SH-SY5Y (cell line): ENCODE measurements around the gene MCTP2.

Experiments used
- GATA2 ChIP-seq: IDR thresholded peaks from 2 replicates; pipeline ENCODE4 v1.6.1; 2011; ENCODE audit warnings: mild to moderate bottlenecking, low read depth, low read length
- GATA3 ChIP-seq: IDR thresholded peaks from 2 replicates; pipeline ENCODE4 v1.6.1; 2011; ENCODE audit warnings: low read depth, mild to moderate bottlenecking, low read length, moderate library complexity

Gene MCTP2

DNA sequence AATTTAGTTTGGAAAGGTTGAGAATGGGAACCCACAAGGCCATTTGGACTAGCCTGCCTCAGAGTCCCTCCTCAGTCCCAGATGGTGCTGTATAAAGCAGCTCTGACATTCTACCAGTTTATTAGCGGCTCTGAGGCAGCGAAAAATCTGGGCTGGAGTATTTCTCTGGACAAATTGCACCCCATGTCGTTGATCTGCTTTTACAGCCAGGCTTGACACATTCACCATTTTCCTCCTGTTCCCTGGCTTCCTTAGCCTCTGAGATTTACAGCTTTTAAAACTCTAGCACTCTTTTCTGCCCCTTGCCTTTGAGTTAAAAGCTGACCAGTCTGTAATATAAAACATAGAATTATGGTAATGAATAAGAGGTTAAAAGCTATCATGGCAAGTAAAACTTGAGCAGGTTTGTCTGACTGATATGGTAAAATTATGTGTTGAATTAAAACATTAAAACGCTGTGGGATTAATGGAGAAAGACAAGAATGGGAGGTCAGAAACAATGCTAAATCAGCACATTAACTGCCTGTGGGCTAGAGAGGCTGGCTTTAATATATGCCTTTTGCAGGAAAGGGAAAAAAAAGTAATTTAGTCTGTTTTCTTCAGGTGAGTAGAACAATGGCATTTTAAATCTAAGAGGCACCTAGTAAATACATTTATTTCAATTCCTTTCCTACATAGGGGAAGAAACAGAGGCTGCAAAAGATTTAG, 131.2 kb downstream of the MCTP2 start:
- no peak for TF ChIP-seq GATA3
- no peak for TF ChIP-seq GATA2

DNA sequence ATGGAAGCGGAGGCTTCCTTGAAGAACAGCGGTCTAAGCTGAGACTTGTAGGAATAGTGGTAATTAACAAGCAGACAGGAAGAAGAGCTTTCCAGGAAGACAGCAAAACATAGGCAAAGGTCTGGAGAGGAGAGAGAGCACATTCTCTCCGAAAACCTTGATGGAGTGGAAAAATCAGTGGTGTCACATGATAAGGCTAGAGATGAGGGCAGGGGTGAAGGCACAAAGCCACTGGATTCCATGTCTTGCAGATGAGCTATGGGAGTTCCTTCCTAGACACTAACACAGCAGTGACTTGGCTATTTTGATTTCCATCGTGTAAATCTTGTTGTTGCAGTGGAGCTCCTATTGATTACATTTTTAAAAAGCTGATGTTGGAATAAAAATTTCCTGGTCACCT, 132.0 kb downstream of the MCTP2 start:
- TF ChIP-seq GATA2 (no peak), GATA3 (no peak)

- no peak for TF ChIP-seq GATA3
- no peak for TF ChIP-seq GATA2
Measured at GRCh38 chr15:94366781-94367180, 135.4 kb downstream of the MCTP2 start.

- no peak for TF ChIP-seq GATA2
- no peak for TF ChIP-seq GATA3
Measured at GRCh38 chr15:94367726-94368535, 136.6 kb downstream of the MCTP2 start.

GRCh38 chr15:94370206-94370935, 139.0 kb downstream of the MCTP2 start:
- TF ChIP-seq GATA2, result no peak
- TF ChIP-seq GATA3, result no peak

DNA sequence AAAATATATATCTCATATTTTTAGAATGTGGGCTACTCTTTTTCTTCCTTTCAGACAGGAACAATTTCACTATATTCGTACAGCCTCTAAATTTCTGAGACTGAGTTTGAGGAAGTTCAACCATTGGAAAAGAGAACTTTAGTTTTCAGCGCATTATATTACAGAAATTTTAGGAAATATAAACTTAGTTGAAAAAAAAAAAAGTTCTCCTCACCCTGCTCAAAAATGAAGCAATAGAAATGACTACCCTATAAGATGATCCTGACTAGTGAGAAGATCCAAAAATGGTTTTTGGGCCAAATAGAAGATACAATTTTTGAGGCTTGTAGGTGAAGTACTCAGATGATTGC, 139.6 kb downstream of the MCTP2 start:
- TF ChIP-seq GATA2, result no peak
- TF ChIP-seq GATA3, result no peak

- TF ChIP-seq GATA2 (no peak), GATA3 (no peak)
Measured at GRCh38 chr15:94372821-94373220, 141.5 kb downstream of the MCTP2 start.

GRCh38 chr15:94375997-94376396, 144.6 kb downstream of the MCTP2 start:
- TF ChIP-seq GATA3, result no peak
- no peak for TF ChIP-seq GATA2

GRCh38 chr15:94379986-94380385, 148.6 kb downstream of the MCTP2 start:
- no peak for TF ChIP-seq GATA3
- no peak for TF ChIP-seq GATA2

GRCh38 chr15:94380798-94381197, 149.4 kb downstream of the MCTP2 start:
- TF ChIP-seq GATA3 (no peak), GATA2 (no peak)

DNA sequence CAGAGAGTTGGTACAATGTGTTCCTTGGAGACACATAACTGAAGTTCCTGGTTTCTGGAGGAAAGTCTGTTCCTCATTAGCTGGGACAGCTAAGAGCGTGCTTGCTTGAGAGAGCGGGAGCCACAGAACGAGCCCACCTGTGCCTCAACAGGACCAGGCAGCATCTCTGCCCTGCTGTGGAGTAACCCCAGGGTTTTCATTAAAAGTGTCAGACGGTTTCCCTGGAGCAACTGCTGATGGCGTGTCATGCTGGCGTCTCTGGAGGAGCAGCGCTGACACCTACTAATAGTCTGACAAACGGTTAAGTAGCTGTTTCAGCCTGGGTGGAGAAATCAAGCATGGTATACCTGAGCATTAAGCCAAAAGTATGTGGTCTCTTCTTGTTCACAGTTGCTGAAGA, 150.0 kb downstream of the MCTP2 start:
- no peak for TF ChIP-seq GATA3
- TF ChIP-seq GATA2, result no peak

DNA sequence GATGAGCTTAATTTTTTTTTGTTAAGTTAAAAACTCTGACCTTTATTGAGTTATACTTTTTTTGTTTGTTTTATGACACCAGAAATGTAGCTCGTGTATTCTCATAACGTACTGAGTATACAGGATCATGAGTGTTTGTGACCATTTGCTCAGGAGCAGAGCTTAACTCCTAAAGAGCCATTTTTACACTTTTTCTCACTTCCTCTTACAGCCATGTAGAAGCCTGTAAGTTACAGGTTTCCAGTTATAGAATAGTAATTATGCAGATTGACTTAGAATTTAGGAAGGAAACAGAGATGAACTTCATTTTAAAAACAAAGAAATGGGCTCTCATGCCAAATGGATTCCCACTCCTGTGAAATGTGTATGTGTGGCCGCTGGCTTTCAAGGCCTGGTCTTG, 151.7 kb downstream of the MCTP2 start:
- TF ChIP-seq GATA2, result no peak
- no peak for TF ChIP-seq GATA3

DNA sequence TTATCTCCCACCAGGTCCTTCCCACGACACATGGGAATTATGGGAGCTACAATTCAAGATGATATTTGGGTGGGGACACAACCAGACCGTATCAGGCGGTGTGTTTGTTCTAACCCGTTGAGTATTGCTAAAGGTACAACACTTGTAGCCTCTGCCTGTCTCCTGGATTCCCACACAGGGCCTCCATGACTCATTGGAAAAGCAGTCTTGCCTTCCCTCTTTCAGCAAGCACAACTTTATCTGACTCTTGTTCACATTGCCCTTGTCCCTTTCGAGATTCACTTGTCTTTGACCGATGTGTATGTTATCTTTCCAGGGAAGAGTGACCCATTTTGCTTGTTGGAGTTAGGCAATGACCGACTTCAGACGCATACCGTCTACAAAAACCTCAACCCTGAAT, 152.3 kb downstream of the MCTP2 start:
- TF ChIP-seq GATA2, result no peak
- TF ChIP-seq GATA3, result no peak

DNA sequence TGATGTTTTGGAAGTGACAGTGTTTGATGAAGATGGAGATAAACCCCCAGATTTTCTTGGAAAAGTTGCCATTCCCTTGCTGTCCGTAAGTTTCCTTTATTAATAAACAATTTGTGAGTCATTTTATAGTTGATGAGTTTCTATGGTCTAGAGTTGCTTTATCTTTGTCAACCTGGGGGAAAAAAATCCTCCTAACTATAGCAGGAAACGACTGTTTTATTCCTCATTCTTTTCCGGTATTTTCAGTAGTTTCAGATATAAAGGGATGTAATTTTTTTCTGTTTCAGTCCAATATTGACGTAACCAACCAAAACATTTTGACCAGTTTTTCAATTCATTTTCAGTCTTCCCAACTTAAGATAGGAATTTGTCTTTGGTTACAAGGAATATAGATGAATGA, 154.1 kb downstream of the MCTP2 start:
- TF ChIP-seq GATA2 (no peak), GATA3 (no peak)

GRCh38 chr15:94386351-94386750, 155.0 kb downstream of the MCTP2 start:
- TF ChIP-seq GATA2 (no peak), GATA3 (no peak)

- no peak for TF ChIP-seq GATA2
- TF ChIP-seq GATA3, result no peak
Measured at GRCh38 chr15:94387442-94387841, 156.1 kb downstream of the MCTP2 start.
